Ovary (tissue), 9 donors: ENCODE results near the gene WBP2. TPM values are rescaled to one million over a fixed set of nuclear protein-coding genes. Genes with fewer than 3 reads are reported as not detected.

Experiments used
- DNase-seq, 5 donors: peaks; one replicate each; pipeline ENCODE4 v3.0.0-alpha.2; 2019 to 2020
- H3K27ac ChIP-seq, 2 donors: fragments of 200-600 bp; one replicate each; pipeline versions ENCODE4 v1.5.1 to v1.8.0; 2019 to 2022
- H3K27me3 ChIP-seq: fragments of 200-600 bp; one replicate; pipeline ENCODE4 v1.8.0; 2022
- H3K36me3 ChIP-seq: fragments of 200-600 bp; sonication (generic); one replicate; pipeline ENCODE4 v1.5.1; 2019
- H3K4me1 ChIP-seq: one replicate; pipeline ENCODE4 v1.8.1; 2013; ENCODE audit warnings: mild to moderate bottlenecking, moderate library complexity; ENCODE audit not compliant: insufficient read depth
- H3K4me3 ChIP-seq: fragments of 200-600 bp; sonication (generic); one replicate; pipeline ENCODE4 v1.5.1; 2017
- H3K9me3 ChIP-seq, 2 donors: fragments of 200-600 bp in 1 of 2; sonication (generic) in 1 of 2; one replicate each; pipeline versions ENCODE4 v1.5.1 to v1.8.1; 2013 to 2019; ENCODE audit warnings: mild to moderate bottlenecking in 1 of 2, moderate library complexity in 1 of 2
- CTCF ChIP-seq, 3 donors: fragments of 450-650 bp in 2 of 3; fragments of 200-600 bp in 1 of 3; IDR thresholded peaks; one replicate each; pipeline versions ENCODE4 v1.5.1 to v1.8.0; 2016 to 2022; ENCODE audit warnings: antibody characterized with exemption in 3 of 3, mild to moderate bottlenecking in 1 of 3
- EP300 ChIP-seq: sonication (generic); formaldehyde crosslinking; IDR thresholded peaks from one replicate; pipeline ENCODE4 v1.6.1; 2017; ENCODE audit warnings: antibody characterized with exemption
- POLR2A ChIP-seq: fragments of 450-650 bp; IDR thresholded peaks from one replicate; pipeline ENCODE4 v1.6.1; 2017; ENCODE audit warnings: antibody characterized with exemption, mild to moderate bottlenecking, moderate library complexity
- WGBS, 3 donors: extraction: QIAGEN DNeasy Blood & Tissue Kit in 1 of 3; methylation state at CpG; one replicate each; pipeline versions ENCODE4 v1.1.5 to v1.1.7; 2013 to 2017; 5-methylcytosine and 5-hydroxymethylcytosine counted together
- intact Hi-C, 4 donors: fragments of 100-400 bp; cut with DNase I; formaldehyde crosslinking; loops; one replicate each; pipeline versions ENCODE4 v1.11.0 to v1.15.1; 2022 to 2023
- polyA plus RNA-seq, 2 donors: library from polyadenylated mRNA; stranded (reverse); fragments of 200-250 nt in 1 of 2; fragments of 350-450 nt in 1 of 2; fragmentation: Illumina TruSeq in 1 of 2; extraction: RNeasy Lipid Tissue Mini Kit (QIAGEN cat#74804) in 1 of 2; gene quantifications; one replicate each; pipeline ENCODE4 v1.2.3, GENCODE V29; 2013 to 2014
- total RNA-seq, 7 donors: library from RNA; depleted of rRNA in 2 of 7; stranded (reverse); fragments of >200 nt in 2 of 7; fragmentation: NEBNext Ultra II Directional in 3 of 7; extraction: Animal tissue kit (Norgen Biotek cat#: 25700) in 3 of 7; gene quantifications; one replicate each; pipeline versions ENCODE4 v1.1.0 to v1.2.4, GENCODE V29; 2016 to 2023
- donor health status: DM: no; HTN: no; CAD: no; lungs with moderate emphysema.
- donor health status: DM: no; HTN: no; CAD: no.
- donor health status: Bipolar disorder and iron deficiency.
- donor health status: DM: yes; HTN: yes; CAD: no.
- donor health status: DM: no; HTN: no; CAD: no.
- donor health status: DM: yes; HTN: yes; CAD: no.

WBP2 gene
- total and polyA plus RNA-seq, 9 donors = 48.5 to 184 (median 116) TPM

- WGBS, 3 donors = 20 to 24% (median 22%) methylated on average over 28 of the region's 28 CpGs
- Histone ChIP-seq H3K4me3 (peak overlapping the region; percentile 63), H3K27ac (peak overlapping the region; percentile 85 to 95), H3K36me3 (no peaks in the 10 kb centered on the region), H3K9me3 (no peaks in the 10 kb centered on the region), H3K27me3 (no peaks in the 10 kb centered on the region), H3K4me1 (peaks cover 8% of the 10 kb centered on the region)
- TF ChIP-seq CTCF (IDR thresholded peaks at IDR 0.05) (peak in 2 of 3 donors; percentile 18 to 29), EP300 (no peak)
- intact Hi-C loops = loop anchor here in 1 of 4 donors (5.0 kb wide), 1 partner anchor 38 kb away; the partner anchor contains the start of gene WBP2
- DNase-seq = peak in 2 of 5 donors; percentile 38 to 46
Observed at GRCh38 chr17:75895370-75896155, 40.4 kb upstream of the WBP2 start.

GRCh38 chr17:75894049-75894733, 39.1 kb upstream of the WBP2 start:
- 61 to 75% (median 74%) methylated on average over 22 of the region's 22 CpGs for WGBS, 3 donors
- TF ChIP-seq POLR2A (no peak), EP300 (no peak), CTCF (IDR thresholded peaks at IDR 0.05) (no peak)
- H3K27ac ChIP-seq = no peak overlapping the region
- intact Hi-C loops = no loop called here
- H3K36me3 ChIP-seq = no peaks in the 10 kb centered on the region
- peaks cover 8% of the 10 kb centered on the region for H3K4me1 ChIP-seq
- H3K9me3 ChIP-seq = no peaks in the 10 kb centered on the region
- H3K27me3 ChIP-seq = no peaks in the 10 kb centered on the region
- DNase-seq = peak in 1 of 5 donors; percentile 34
- no peak overlapping the region for H3K4me3 ChIP-seq

GRCh38 chr17:75893305-75894048, 38.3 kb upstream of the WBP2 start:
- peak in 1 of 5 donors; percentile 16 for DNase-seq
- TF ChIP-seq POLR2A = no peak
- no peak for TF ChIP-seq CTCF (IDR thresholded peaks at IDR 0.05)
- TF ChIP-seq EP300 = no peak
- WGBS, 3 donors = 88 to 91% (median 89%) methylated on average over 18 of the region's 18 CpGs
- H3K4me1 ChIP-seq = peaks cover 8% of the 10 kb centered on the region
- no peaks in the 10 kb centered on the region for H3K9me3 ChIP-seq
- H3K27me3 ChIP-seq = no peaks in the 10 kb centered on the region
- no peaks in the 10 kb centered on the region for H3K36me3 ChIP-seq
- no peak overlapping the region for H3K4me3 ChIP-seq
- intact Hi-C loops = no loop called here
- no peak overlapping the region for H3K27ac ChIP-seq

GRCh38 chr17:75892556-75893224, 37.6 kb upstream of the WBP2 start:
- WGBS, 3 donors = 84 to 95% (median 86%) methylated on average over 13 to 16 of the region's 16 CpGs
- peaks cover 8% of the 10 kb centered on the region for H3K4me1 ChIP-seq
- peak in 2 of 5 donors; percentile 28 to 42 for DNase-seq
- intact Hi-C loops = no loop called here
- H3K4me3 ChIP-seq = no peak overlapping the region
- TF ChIP-seq EP300 (no peak), POLR2A (no peak), CTCF (IDR thresholded peaks at IDR 0.05) (no peak)
- no peak overlapping the region for H3K27ac ChIP-seq
- H3K9me3 ChIP-seq = no peaks in the 10 kb centered on the region
- H3K36me3 ChIP-seq = no peaks in the 10 kb centered on the region
- no peaks in the 10 kb centered on the region for H3K27me3 ChIP-seq
